Stimulated activated CD8-positive, alpha-beta memory T cell treated with anti-CD3 and anti-CD28 coated beads, Interleukin-15, amount 100 ng/mL, for 24 hours (primary cell): ENCODE data around the gene ELF1.

ENCODE experiments used
- DNase-seq: peaks from one replicate; pipeline ENCODE4 v3.0.0-alpha.2; 2020; ENCODE audit warnings: low read depth

The ELF1 gene

GRCh38 chr13:41019011-41019487 is at the start of gene ELF1:
TSS of gene ELF1 (minus strand) at chr13:41019316. CDS start at chr13:40982054, 37,262 bp downstream.
- no peak for DNase-seq

GRCh38 chr13:41065078-41065477 is 46.0 kb upstream of the ELF1 start:
- no peak for DNase-seq

GRCh38 chr13:41064493-41064892 is 45.4 kb upstream of the ELF1 start:
- DNase-seq, result no peak

GRCh38 chr13:41061914-41062837 is 43.1 kb upstream of the ELF1 start:
- no peak for DNase-seq

GRCh38 chr13:41061075-41061913 is 42.2 kb upstream of the ELF1 start, which contains the start of gene WBP4:
TSS of gene WBP4 (plus strand) at chr13:41061509. CDS start at chr13:41061674, 165 bp downstream.
- peak; percentile 72 for DNase-seq

GRCh38 chr13:41060724-41061074 is 41.6 kb upstream of the ELF1 start:
- DNase-seq, result peak; percentile 71

- peak; percentile 51 for DNase-seq
Measured at GRCh38 chr13:41060082-41060723, 41.1 kb upstream of the ELF1 start.

- no peak for DNase-seq
Measured at GRCh38 chr13:41059456-41060081, 40.5 kb upstream of the ELF1 start.

- DNase-seq, result no peak
Measured at GRCh38 chr13:41058295-41059070, 39.4 kb upstream of the ELF1 start.

GRCh38 chr13:41056826-41057711 is 38.0 kb upstream of the ELF1 start:
- DNase-seq, result no peak

- DNase-seq, result no peak
Measured at GRCh38 chr13:41056194-41056593, 37.1 kb upstream of the ELF1 start.

GRCh38 chr13:41054919-41055619 is 36.0 kb upstream of the ELF1 start:
- DNase-seq, result no peak

- no peak for DNase-seq
Measured at GRCh38 chr13:41054212-41054877, 35.2 kb upstream of the ELF1 start.

- no peak for DNase-seq
Measured at GRCh38 chr13:41053384-41053826, 34.3 kb upstream of the ELF1 start.

- no peak for DNase-seq
Measured at GRCh38 chr13:41052441-41052840, 33.3 kb upstream of the ELF1 start.

GRCh38 chr13:41049480-41050440 is 30.6 kb upstream of the ELF1 start:
- no peak for DNase-seq

- DNase-seq, result no peak
Measured at GRCh38 chr13:41048640-41049039, 29.5 kb upstream of the ELF1 start.
